HepG2 (cell line): ENCODE data around the gene FKBP5. TPM values are rescaled to one million over a fixed set of nuclear protein-coding genes. Genes with fewer than 3 reads are reported as not detected.

Experiments used
- ATAC-seq: fragments of 200-7000 bp; cut with Tn5 transposase; 3 replicates; pipeline ENCODE4 v1.9.1; 2020; ENCODE audit warnings: mild to moderate bottlenecking, moderate library complexity
- BruUV-seq: library from RNA; stranded (reverse); fragments of 400-500 nt; replicated peaks from 2 replicates; lab custom pipeline; 2021; lab: Mats Ljungman, UMichigan
- CTCF ChIA-PET: fragments of 300-600 bp; formaldehyde crosslinking; extraction: SDS; loops from one replicate; lab custom pipeline; 2021; ENCODE audit warnings: low total read pairs, inconsistent platforms, low intra/inter-chr PET ratio; lab: Yijun Ruan, JAX
- POLR2A ChIA-PET: fragments of 350-600 bp; sonication (Branson Sonifier 250); formaldehyde crosslinking; loops from one replicate; lab custom pipeline; 2020; ENCODE audit warnings: antibody characterized with exemption, inconsistent platforms; lab: Yijun Ruan, JAX
- DNase-seq: peaks from one replicate; pipeline ENCODE4 v3.0.0-alpha.2; 2015; ENCODE audit warnings: low spot score
- FAIRE-seq: peaks from 3 replicates; lab custom pipeline; 2011; peaks lifted over from hg19 to GRCh38; lab: Jason Lieb, UNC
- H2AFZ ChIP-seq: one replicate; pipeline ENCODE4 v1.6.1; 2011; ENCODE audit warnings: low read length, inconsistent platforms
- H3K27ac ChIP-seq: fragments of 300-600 bp; 3 replicates; pipeline ENCODE4 v1.8.0; 2011; ENCODE audit warnings: mixed run types, mild to moderate bottlenecking, mixed read lengths, low read length, inconsistent platforms; ENCODE audit not compliant: insufficient read depth; ENCODE audit errors: extremely low read length
- H3K27me3 ChIP-seq, 2 experiments: fragments of 200-600 bp in 1 of 2; 2 replicates in 1 of 2; 3 replicates in 1 of 2; pipeline versions ENCODE4 v1.6.0 to v1.8.0; 2011; ENCODE audit warnings: low read length in 2 of 2, mild to moderate bottlenecking in 2 of 2, moderate library complexity in 2 of 2, inconsistent platforms in 1 of 2; ENCODE audit not compliant: insufficient read depth in 2 of 2, control insufficient read depth in 1 of 2
- H3K36me3 ChIP-seq, 2 experiments: fragments of 200-600 bp in 1 of 2; replicated peaks in 1 of 2; 2 replicates in 1 of 2; 3 replicates in 1 of 2; pipeline versions ENCODE4 v1.5.1 to v1.8.0; 2011; ENCODE audit warnings: low read length in 2 of 2, inconsistent platforms in 1 of 2; ENCODE audit not compliant: insufficient read depth in 2 of 2, control insufficient read depth in 1 of 2
- H3K4me1 ChIP-seq: 2 replicates; pipeline ENCODE4 v1.5.1; 2012; ENCODE audit warnings: low read length, inconsistent platforms; ENCODE audit not compliant: insufficient read depth
- H3K4me2 ChIP-seq: 2 replicates; pipeline ENCODE4 v1.6.0; 2011; ENCODE audit warnings: low read depth, low read length, inconsistent platforms
- H3K4me3 ChIP-seq, 3 experiments: fragments of 200-600 bp in 1 of 3; sonication (generic), shearing (Covaris generic) in 1 of 3; replicated peaks in 1 of 3; 2 replicates each; pipeline ENCODE4 v1.5.1; 2011 to 2016; ENCODE audit warnings: low read length in 3 of 3, inconsistent platforms in 2 of 3, low read depth in 2 of 3, mild to moderate bottlenecking in 2 of 3, control low read depth in 1 of 3, mixed read lengths in 1 of 3; ENCODE audit not compliant: insufficient read depth in 1 of 3
- H3K79me2 ChIP-seq: one replicate; pipeline ENCODE4 v1.6.1; 2011; ENCODE audit warnings: low read length, inconsistent platforms; ENCODE audit not compliant: insufficient read depth
- H3K9ac ChIP-seq: 2 replicates; pipeline ENCODE4 v1.6.0; 2011; ENCODE audit warnings: mild to moderate bottlenecking, low read depth, low read length, inconsistent platforms; ENCODE audit not compliant: insufficient read depth
- H3K9me3 ChIP-seq: 2 replicates; pipeline ENCODE4 v1.5.1; 2012; ENCODE audit warnings: mild to moderate bottlenecking, low read length
- H4K20me1 ChIP-seq: 2 replicates; pipeline ENCODE4 v1.6.0; 2011; ENCODE audit warnings: inconsistent platforms, mild to moderate bottlenecking, low read length, moderate library complexity; ENCODE audit not compliant: insufficient read depth
- DPF2 ChIP-seq: sonication (generic); formaldehyde crosslinking; IDR thresholded peaks from 2 replicates; pipeline ENCODE4 v1.4.0; 2020; ENCODE audit warnings: mild to moderate bottlenecking, low read depth, missing genetic modification reagents, borderline replicate concordance
- FLYWCH1 ChIP-seq: sonication (generic); formaldehyde crosslinking; IDR thresholded peaks from 2 replicates; pipeline ENCODE4 v1.8.1; 2023; ENCODE audit warnings: mild to moderate bottlenecking, missing genetic modification reagents
- PAF1 ChIP-seq: IDR thresholded peaks from 2 replicates; pipeline ENCODE4 v1.6.1; 2016; ENCODE audit warnings: missing genetic modification reagents, missing compliant biosample characterization
- SP140L ChIP-seq: sonication (generic); formaldehyde crosslinking; IDR thresholded peaks from 2 replicates; pipeline ENCODE4 v1.4.0; 2020; ENCODE audit warnings: missing genetic modification reagents, borderline replicate concordance
- ZNF121 ChIP-seq: sonication (generic); formaldehyde crosslinking; IDR thresholded peaks from 2 replicates; pipeline ENCODE4 v1.5.0; 2020; ENCODE audit warnings: mild to moderate bottlenecking, missing genetic modification reagents
- ZNF607 ChIP-seq: sonication (generic); formaldehyde crosslinking; IDR thresholded peaks from 2 replicates; pipeline ENCODE4 v1.5.1; 2020; ENCODE audit warnings: missing genetic modification reagents, mild to moderate bottlenecking, borderline replicate concordance
- ZNF629 ChIP-seq: sonication (generic); formaldehyde crosslinking; conservative IDR thresholded peaks from 2 replicates; pipeline ENCODE4 v1.5.0; 2020; ENCODE audit warnings: missing genetic modification reagents
- ZNF703 ChIP-seq: sonication (generic); formaldehyde crosslinking; IDR thresholded peaks from 2 replicates; pipeline ENCODE4 v1.5.1; 2020; ENCODE audit warnings: missing genetic modification reagents, mild to moderate bottlenecking, moderate library complexity, borderline replicate concordance
- ZNF709 ChIP-seq: sonication (generic); formaldehyde crosslinking; IDR thresholded peaks from 2 replicates; pipeline ENCODE4 v1.5.0; 2020; ENCODE audit warnings: mild to moderate bottlenecking, missing genetic modification reagents
- ZSCAN21 ChIP-seq: sonication (generic); formaldehyde crosslinking; IDR thresholded peaks from 2 replicates; pipeline ENCODE4 v1.8.0; 2022; ENCODE audit warnings: mild to moderate bottlenecking, missing genetic modification reagents, moderate library complexity, borderline replicate concordance
- WGBS: methylation state at CpG from one replicate; pipeline ENCODE4 v1.1.6; 2017; ENCODE audit warnings: low lambda C conversion rate; 5-methylcytosine and 5-hydroxymethylcytosine counted together
- in situ Hi-C: cut with HindIII; loops from 2 replicates; pipeline ENCODE4 v1.10.0; 2017; ENCODE audit warnings: low pct_unique_long_range_greater_than_20kb; ENCODE audit not compliant: extremely low pct_ligation_motif_present
- intact Hi-C: fragments of 100-400 bp; cut with micrococcal nuclease; formaldehyde crosslinking; loops from one replicate; pipeline ENCODE4 v1.10.0; 2022; ENCODE audit not compliant: unreplicated experiment
- polyA plus RNA-seq, 8 experiments: library from polyadenylated mRNA; depleted of rRNA in 3 of 8; stranded (reverse) in 7 of 8; unstranded in 1 of 8; fragments of >200 nt; fragmentation: Illumina TruSeq in 4 of 8; extraction: Trizol in 4 of 8; gene quantifications; 2 replicates each; pipeline versions ENCODE4 v1.2.1 to v1.2.3, GENCODE V29; 2011 to 2016; ENCODE audit warnings: low read depth in 4 of 8, missing spikeins in 1 of 8, mixed read lengths in 1 of 8; ENCODE audit not compliant: insufficient read depth in 1 of 8
- total RNA-seq, 5 experiments: library from RNA; depleted of rRNA; stranded (reverse); fragments of >200 nt; fragmentation: Illumina TruSeq; extraction: Trizol; gene quantifications; 2 replicates each; pipeline ENCODE4 v1.2.3, GENCODE V29; 2016; ENCODE audit warnings: low read depth in 1 of 5
- TF ChIP-seq, protein P1 (sequence below): sonication (generic); formaldehyde crosslinking; IDR thresholded peaks from 2 replicates; pipeline ENCODE4 v1.5.0; 2020; ENCODE audit warnings: mild to moderate bottlenecking, missing genetic modification reagents
- TF ChIP-seq, protein P2 (sequence below): sonication (generic); formaldehyde crosslinking; IDR thresholded peaks from 2 replicates; pipeline ENCODE4 v1.5.0; 2020; ENCODE audit warnings: mild to moderate bottlenecking, missing genetic modification reagents, borderline replicate concordance

FKBP5 gene
- total and polyA plus RNA-seq, 2 of the 13 experiments (the other 11 are each of a cell fraction or from before 2014, with no cell fraction given): 8.0 to 17.4 TPM

DNA sequence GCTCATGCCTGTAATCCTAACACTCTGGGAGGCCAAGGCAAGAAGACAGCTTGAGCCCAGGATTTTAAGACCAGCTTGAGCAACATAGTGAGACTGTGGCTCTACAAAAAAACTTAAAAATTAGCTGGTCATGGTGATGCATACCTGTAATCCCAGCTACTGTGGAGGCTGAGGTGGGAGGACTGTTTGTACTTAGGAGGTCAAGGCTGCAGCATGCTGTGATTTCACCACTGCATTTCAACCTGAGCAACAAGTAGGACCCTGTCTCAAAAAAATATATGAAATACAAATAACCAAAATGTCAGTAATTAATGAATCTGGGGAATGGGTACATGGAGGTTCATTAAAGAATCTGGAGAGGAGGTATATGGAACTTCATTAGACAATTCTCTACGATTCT, 9.9 kb downstream of the FKBP5 start:
- CTCF ChIA-PET: no interaction called here
- in situ Hi-C loops: no loop called here
- H3K27ac ChIP-seq: no peak overlapping the region
- POLR2A ChIA-PET: no interaction called here
- 98% methylated on average over 1 of the region's 1 CpG for WGBS
- no peak overlapping the region for H2AFZ ChIP-seq
- H3K27me3 ChIP-seq: no peaks in the 10 kb centered on the region
- no peak overlapping the region for H3K4me3 ChIP-seq
- no peak overlapping the region for H3K9ac ChIP-seq
- ATAC-seq (no peak), DNase-seq (no peak)
- peaks cover 0 to 4% of the 10 kb centered on the region in 2 experiments; a peak in 2 of 5 replicates for H3K36me3 ChIP-seq
- TF ChIP-seq, protein P1, sequence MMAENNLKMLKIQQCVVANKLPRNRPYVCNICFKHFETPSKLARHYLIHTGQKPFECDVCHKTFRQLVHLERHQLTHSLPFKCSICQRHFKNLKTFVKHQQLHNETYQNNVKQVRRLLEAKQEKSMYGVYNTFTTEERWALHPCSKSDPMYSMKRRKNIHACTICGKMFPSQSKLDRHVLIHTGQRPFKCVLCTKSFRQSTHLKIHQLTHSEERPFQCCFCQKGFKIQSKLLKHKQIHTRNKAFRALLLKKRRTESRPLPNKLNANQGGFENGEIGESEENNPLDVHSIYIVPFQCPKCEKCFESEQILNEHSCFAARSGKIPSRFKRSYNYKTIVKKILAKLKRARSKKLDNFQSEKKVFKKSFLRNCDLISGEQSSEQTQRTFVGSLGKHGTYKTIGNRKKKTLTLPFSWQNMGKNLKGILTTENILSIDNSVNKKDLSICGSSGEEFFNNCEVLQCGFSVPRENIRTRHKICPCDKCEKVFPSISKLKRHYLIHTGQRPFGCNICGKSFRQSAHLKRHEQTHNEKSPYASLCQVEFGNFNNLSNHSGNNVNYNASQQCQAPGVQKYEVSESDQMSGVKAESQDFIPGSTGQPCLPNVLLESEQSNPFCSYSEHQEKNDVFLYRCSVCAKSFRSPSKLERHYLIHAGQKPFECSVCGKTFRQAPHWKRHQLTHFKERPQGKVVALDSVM (CRISPR knock-in tag): peak; percentile 92
- TF ChIP-seq ZNF629 (peak; percentile 42; the same call in 1 of the 2 replicates), SP140L (CRISPR knock-in tag) (no peak)
- TF ChIP-seq, all 625 proteins: peak for 2
- FAIRE-seq: no peak
- Histone ChIP-seq H3K79me2 (peaks cover 60% of the 10 kb centered on the region), H3K4me2 (no peak overlapping the region), H3K4me1 (no peaks in the 10 kb centered on the region), H3K9me3 (no peaks in the 10 kb centered on the region), H4K20me1 (no peaks in the 10 kb centered on the region)
- no TSS peak for BruUV-seq
- intact Hi-C loops: no loop called here

DNA sequence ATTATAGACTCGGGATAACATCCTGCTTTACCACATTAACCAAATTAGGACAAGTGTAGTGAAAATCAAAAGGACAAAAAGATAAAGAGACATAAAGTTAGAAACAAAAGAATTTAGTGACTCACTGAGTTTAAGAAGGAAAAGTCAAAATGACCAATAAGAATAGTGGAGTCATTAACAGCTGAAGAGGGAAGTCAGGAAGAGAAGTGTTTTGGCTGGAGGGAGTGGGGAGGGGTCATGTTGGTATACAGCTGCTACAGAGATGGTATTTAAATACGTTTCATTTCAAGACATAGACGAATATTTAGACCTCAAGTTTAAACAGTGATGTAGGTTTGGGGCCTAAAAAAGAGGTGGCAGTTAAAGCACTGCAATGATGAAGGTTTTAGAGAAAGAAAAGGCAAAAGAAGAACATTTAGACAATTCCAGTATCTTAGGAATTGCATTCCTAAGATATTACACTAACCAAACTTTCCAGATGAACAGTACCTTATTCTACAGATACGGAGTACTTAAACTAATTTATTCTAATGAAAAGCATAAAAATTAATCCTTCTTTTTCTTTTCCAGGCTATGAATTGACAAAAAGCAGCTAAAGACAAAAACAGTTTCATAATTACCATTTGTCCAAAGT, 10.6 kb downstream of the FKBP5 start:
- ATAC-seq: no peak
- no peak overlapping the region for H3K4me3 ChIP-seq
- H3K4me2 ChIP-seq: no peak overlapping the region
- FAIRE-seq: no peak
- WGBS: 93% methylated on average over 4 of the region's 4 CpGs
- no TSS peak for BruUV-seq
- no peaks in the 10 kb centered on the region for H3K9me3 ChIP-seq
- no peaks in the 10 kb centered on the region for H3K27me3 ChIP-seq
- H4K20me1 ChIP-seq: no peaks in the 10 kb centered on the region
- H3K9ac ChIP-seq: no peak overlapping the region
- H3K79me2 ChIP-seq: peaks cover 61% of the 10 kb centered on the region
- peaks cover 0 to 4% of the 10 kb centered on the region in 2 experiments; a peak in 2 of 5 replicates for H3K36me3 ChIP-seq
- intact Hi-C loops: no loop called here
- POLR2A ChIA-PET: interaction anchor here (1.1 kb wide), 1 partner anchor 21 kb away, joined by 3 read pairs; no protein-coding TSS in a partner anchor
- no peak overlapping the region for H3K27ac ChIP-seq
- in situ Hi-C loops: no loop called here
- no peak overlapping the region for H2AFZ ChIP-seq
- no peak for DNase-seq
- CTCF ChIA-PET: no interaction called here
- no peaks in the 10 kb centered on the region for H3K4me1 ChIP-seq
- TF ChIP-seq ZNF703 (CRISPR knock-in tag) (no peak), DPF2 (CRISPR knock-in tag) (no peak), ZSCAN21 (CRISPR knock-in tag) (no peak), ZNF607 (CRISPR knock-in tag) (no peak), PAF1 (no peak), FLYWCH1 (CRISPR knock-in tag) (no peak), ZNF121 (CRISPR knock-in tag) (no peak), ZNF709 (CRISPR knock-in tag) (no peak)
- TF ChIP-seq, protein P2, sequence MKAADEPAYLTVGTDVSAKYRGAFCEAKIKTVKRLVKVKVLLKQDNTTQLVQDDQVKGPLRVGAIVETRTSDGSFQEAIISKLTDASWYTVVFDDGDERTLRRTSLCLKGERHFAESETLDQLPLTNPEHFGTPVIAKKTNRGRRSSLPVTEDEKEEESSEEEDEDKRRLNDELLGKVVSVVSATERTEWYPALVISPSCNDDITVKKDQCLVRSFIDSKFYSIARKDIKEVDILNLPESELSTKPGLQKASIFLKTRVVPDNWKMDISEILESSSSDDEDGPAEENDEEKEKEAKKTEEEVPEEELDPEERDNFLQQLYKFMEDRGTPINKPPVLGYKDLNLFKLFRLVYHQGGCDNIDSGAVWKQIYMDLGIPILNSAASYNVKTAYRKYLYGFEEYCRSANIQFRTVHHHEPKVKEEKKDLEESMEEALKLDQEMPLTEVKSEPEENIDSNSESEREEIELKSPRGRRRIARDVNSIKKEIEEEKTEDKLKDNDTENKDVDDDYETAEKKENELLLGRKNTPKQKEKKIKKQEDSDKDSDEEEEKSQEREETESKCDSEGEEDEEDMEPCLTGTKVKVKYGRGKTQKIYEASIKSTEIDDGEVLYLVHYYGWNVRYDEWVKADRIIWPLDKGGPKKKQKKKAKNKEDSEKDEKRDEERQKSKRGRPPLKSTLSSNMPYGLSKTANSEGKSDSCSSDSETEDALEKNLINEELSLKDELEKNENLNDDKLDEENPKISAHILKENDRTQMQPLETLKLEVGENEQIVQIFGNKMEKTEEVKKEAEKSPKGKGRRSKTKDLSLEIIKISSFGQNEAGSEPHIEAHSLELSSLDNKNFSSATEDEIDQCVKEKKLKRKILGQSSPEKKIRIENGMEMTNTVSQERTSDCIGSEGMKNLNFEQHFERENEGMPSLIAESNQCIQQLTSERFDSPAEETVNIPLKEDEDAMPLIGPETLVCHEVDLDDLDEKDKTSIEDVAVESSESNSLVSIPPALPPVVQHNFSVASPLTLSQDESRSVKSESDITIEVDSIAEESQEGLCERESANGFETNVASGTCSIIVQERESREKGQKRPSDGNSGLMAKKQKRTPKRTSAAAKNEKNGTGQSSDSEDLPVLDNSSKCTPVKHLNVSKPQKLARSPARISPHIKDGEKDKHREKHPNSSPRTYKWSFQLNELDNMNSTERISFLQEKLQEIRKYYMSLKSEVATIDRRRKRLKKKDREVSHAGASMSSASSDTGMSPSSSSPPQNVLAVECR (CRISPR knock-in tag): no peak
